Astrocyte (in vitro differentiated cells and primary cell): ENCODE data around the gene TMEM221.

ENCODE experiments used
- CTCF ChIP-seq: IDR thresholded peaks from 2 replicates; pipeline ENCODE4 v1.5.1; 2011; ENCODE audit warnings: low read depth, mild to moderate bottlenecking, inconsistent platforms, low read length, moderate library complexity; ENCODE audit not compliant: insufficient read depth
- EZH2 ChIP-seq: IDR thresholded peaks from 2 replicates; pipeline ENCODE4 v1.6.1; 2012; ENCODE audit warnings: mild to moderate bottlenecking, low read length, inconsistent platforms; ENCODE audit not compliant: insufficient read depth

GRCh38 chr19:17409990-17410389 lies 38.5 kb downstream of the TMEM221 start:
- TF ChIP-seq CTCF (no peak), EZH2 (no peak)
